Fibroblast of lung (primary cell): Measurements from ENCODE around the gene RAD18. TPM values are rescaled to one million over a fixed set of nuclear protein-coding genes. Genes with fewer than 3 reads are reported as not detected.

Experiments
- DNase-seq, 2 donors: peaks; one replicate each; pipeline versions ENCODE4 v3.0.0 to v3.0.0-alpha.2; 2010; ENCODE audit warnings: low read depth in 2 of 2
- H2AFZ ChIP-seq: 2 replicates; pipeline ENCODE4 v1.5.1; 2012; ENCODE audit warnings: low read length, control low read depth, inconsistent platforms
- H3K27ac ChIP-seq: 2 replicates; pipeline ENCODE4 v1.5.1; 2011; ENCODE audit warnings: low read length, control low read depth; ENCODE audit not compliant: insufficient read depth
- H3K27me3 ChIP-seq: 2 replicates; pipeline ENCODE4 v1.5.1; 2011; ENCODE audit warnings: mild to moderate bottlenecking, low read length; ENCODE audit not compliant: control insufficient read depth, insufficient read depth
- H3K36me3 ChIP-seq: 2 replicates; pipeline ENCODE4 v1.5.1; 2011; ENCODE audit warnings: low read length; ENCODE audit not compliant: control insufficient read depth, insufficient read depth
- H3K4me1 ChIP-seq: 2 replicates; pipeline ENCODE4 v1.5.1; 2011; ENCODE audit warnings: low read length; ENCODE audit not compliant: control insufficient read depth, insufficient read depth; ENCODE audit errors: extremely low read depth
- H3K4me2 ChIP-seq: 2 replicates; pipeline ENCODE4 v1.5.1; 2011; ENCODE audit warnings: low read length, control low read depth; ENCODE audit not compliant: insufficient read depth; ENCODE audit errors: extremely low read depth
- H3K4me3 ChIP-seq, 4 experiments: fragments of 200-600 bp in 1 of 4; sonication (generic) in 1 of 4; replicated peaks in 1 of 4; 2 replicates each; pipeline ENCODE4 v1.5.1; 2011 to 2016; ENCODE audit warnings: low read length in 4 of 4, low read depth in 3 of 4, mild to moderate bottlenecking in 3 of 4, control low read depth in 2 of 4, inconsistent platforms in 1 of 4, mixed read lengths in 1 of 4; ENCODE audit not compliant: insufficient read depth in 1 of 4; ENCODE audit errors: control extremely low read depth in 1 of 4
- H3K79me2 ChIP-seq: 2 replicates; pipeline ENCODE4 v1.5.1; 2012; ENCODE audit warnings: mild to moderate bottlenecking, low read length, inconsistent platforms; ENCODE audit not compliant: control insufficient read depth, insufficient read depth
- H3K9ac ChIP-seq: 2 replicates; pipeline ENCODE4 v1.5.1; 2011; ENCODE audit warnings: mild to moderate bottlenecking, low read length, control low read depth; ENCODE audit not compliant: insufficient read depth
- H3K9me3 ChIP-seq: 2 replicates; pipeline ENCODE4 v1.5.1; 2012; ENCODE audit warnings: low read depth, low read length; ENCODE audit not compliant: control insufficient read depth, insufficient read depth
- H4K20me1 ChIP-seq: 2 replicates; pipeline ENCODE4 v1.5.1; 2011; ENCODE audit warnings: low read length; ENCODE audit not compliant: control insufficient read depth, insufficient read depth; ENCODE audit errors: extremely low read depth
- EZH2 ChIP-seq: IDR thresholded peaks from 2 replicates; pipeline ENCODE4 v1.5.1; 2012; ENCODE audit warnings: low read length, control low read depth, mild to moderate bottlenecking; ENCODE audit errors: missing control alignments
- polyA plus RNA-seq, 2 donors: library from polyadenylated mRNA; depleted of rRNA in 1 of 2; stranded (reverse) in 1 of 2; unstranded in 1 of 2; fragments of >200 nt; gene quantifications; 2 replicates each; pipeline ENCODE4 v1.2.1, GENCODE V29; 2011 to 2012; ENCODE audit warnings: missing spikeins in 1 of 2
- total RNA-seq: library from RNA; depleted of rRNA; stranded (reverse); fragments of >200 nt; gene quantifications from 2 replicates; pipeline ENCODE4 v1.2.1, GENCODE V29; 2014
- TF ChIP-seq, protein P1 (sequence below), 2 donors: IDR thresholded peaks in 1 of 2; conservative IDR thresholded peaks in 1 of 2; 1 replicate in 1 of 2; 2 replicates in 1 of 2; pipeline ENCODE4 v1.5.1; 2011 to 2012; ENCODE audit warnings: low read length in 2 of 2, control low read depth in 1 of 2, inconsistent platforms in 1 of 2, low read depth in 1 of 2, mild to moderate bottlenecking in 1 of 2

RAD18 gene
- total and polyA plus RNA-seq, 2 donors (not counting 1 experiment from before 2014, with no cell fraction given): 6.1 to 9.9 TPM

DNA sequence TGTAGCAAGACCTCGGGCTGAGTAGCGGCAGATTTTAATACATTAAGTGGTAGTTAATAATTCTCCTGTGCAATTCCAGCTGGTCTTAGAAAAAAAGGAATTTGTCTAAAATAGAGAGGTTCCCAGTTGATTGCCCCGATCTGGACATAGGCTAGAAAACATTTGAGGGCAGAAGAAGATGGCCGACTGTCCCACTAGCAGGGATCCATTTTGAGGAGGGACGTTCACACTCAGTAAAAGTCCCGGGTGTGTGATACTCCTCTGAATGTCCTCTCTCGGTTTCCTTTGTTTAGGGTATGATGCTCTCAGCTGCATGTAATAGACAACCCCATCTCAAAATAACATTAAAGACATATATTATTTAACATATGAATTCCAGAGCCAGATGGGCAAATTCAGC, 116.0 kb downstream of the RAD18 start:
- Histone ChIP-seq H3K36me3 (no peaks in the 10 kb centered on the region), H4K20me1 (no peaks in the 10 kb centered on the region), H2AFZ (no peak overlapping the region), H3K79me2 (no peaks in the 10 kb centered on the region), H3K4me2 (no peak overlapping the region), H3K4me3 (no peak overlapping the region), H3K27me3 (no peaks in the 10 kb centered on the region), H3K4me1 (peaks cover 16% of the 10 kb centered on the region), H3K9me3 (no peaks in the 10 kb centered on the region), H3K27ac (no peak overlapping the region), H3K9ac (no peak overlapping the region)
- no peak for DNase-seq
- no peak for TF ChIP-seq EZH2
- TF ChIP-seq, protein P1, sequence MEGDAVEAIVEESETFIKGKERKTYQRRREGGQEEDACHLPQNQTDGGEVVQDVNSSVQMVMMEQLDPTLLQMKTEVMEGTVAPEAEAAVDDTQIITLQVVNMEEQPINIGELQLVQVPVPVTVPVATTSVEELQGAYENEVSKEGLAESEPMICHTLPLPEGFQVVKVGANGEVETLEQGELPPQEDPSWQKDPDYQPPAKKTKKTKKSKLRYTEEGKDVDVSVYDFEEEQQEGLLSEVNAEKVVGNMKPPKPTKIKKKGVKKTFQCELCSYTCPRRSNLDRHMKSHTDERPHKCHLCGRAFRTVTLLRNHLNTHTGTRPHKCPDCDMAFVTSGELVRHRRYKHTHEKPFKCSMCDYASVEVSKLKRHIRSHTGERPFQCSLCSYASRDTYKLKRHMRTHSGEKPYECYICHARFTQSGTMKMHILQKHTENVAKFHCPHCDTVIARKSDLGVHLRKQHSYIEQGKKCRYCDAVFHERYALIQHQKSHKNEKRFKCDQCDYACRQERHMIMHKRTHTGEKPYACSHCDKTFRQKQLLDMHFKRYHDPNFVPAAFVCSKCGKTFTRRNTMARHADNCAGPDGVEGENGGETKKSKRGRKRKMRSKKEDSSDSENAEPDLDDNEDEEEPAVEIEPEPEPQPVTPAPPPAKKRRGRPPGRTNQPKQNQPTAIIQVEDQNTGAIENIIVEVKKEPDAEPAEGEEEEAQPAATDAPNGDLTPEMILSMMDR (conservative IDR thresholded peaks at IDR 0.05 in 1 of 2, IDR thresholded peaks at IDR 0.05 in 1 of 2; ENCODE audit: low read depth in 1 of 2, low read length in 2 of 2): no peak

DNA sequence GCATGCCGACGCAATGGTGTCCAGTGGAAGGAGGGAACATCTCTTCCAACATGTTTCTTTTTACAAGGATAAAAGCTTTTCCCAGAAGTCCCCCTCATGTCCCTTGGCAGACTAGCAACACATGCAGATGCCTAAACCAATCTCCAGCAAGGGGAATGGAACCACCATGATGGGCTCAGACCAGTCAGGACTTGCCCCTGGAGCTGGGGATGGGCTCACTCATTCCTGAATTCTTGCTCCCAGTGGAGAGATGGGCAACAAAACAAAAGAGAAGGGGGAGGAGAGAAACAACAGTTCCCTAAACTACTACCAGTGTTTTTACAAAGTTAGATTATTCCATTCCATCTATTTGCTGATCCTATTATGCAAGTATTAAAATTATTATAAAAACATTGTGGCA, 117.1 kb downstream of the RAD18 start:
- H3K4me2 ChIP-seq: peak overlapping the region; percentile 33
- H2AFZ ChIP-seq: no peak overlapping the region
- no peaks in the 10 kb centered on the region for H3K36me3 ChIP-seq
- no peaks in the 10 kb centered on the region for H4K20me1 ChIP-seq
- peaks cover 12% of the 10 kb centered on the region for H3K4me1 ChIP-seq
- H3K9me3 ChIP-seq: no peaks in the 10 kb centered on the region
- H3K9ac ChIP-seq: no peak overlapping the region
- H3K79me2 ChIP-seq: no peaks in the 10 kb centered on the region
- no peak for DNase-seq
- no peak overlapping the region for H3K4me3 ChIP-seq
- no peak overlapping the region for H3K27ac ChIP-seq
- TF ChIP-seq, protein P1 (conservative IDR thresholded peaks at IDR 0.05 in 1 of 2, IDR thresholded peaks at IDR 0.05 in 1 of 2; ENCODE audit: low read depth in 1 of 2, low read length in 2 of 2): no peak
- TF ChIP-seq EZH2: no peak
- no peaks in the 10 kb centered on the region for H3K27me3 ChIP-seq

DNA sequence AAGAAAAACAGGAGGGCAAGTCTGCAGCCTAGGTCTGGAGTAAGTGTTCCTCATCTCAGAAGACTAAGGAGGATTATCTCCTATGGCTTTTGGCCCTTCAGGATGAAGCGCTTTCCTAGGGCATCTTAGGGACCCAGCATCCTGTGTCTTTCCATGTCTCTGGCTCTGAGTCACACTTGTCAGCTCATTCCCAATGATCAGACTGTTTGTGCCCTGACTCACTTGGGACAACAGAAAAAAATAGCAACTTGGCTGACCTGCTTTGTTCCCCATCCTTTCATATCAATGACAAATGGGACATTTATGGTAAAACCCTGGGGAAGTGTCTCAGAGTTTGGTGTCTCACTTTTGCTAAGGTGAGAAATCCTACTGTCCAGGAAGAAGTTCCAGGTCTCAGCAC, 117.6 kb downstream of the RAD18 start:
- H4K20me1 ChIP-seq: no peaks in the 10 kb centered on the region
- H3K9me3 ChIP-seq: no peaks in the 10 kb centered on the region
- H3K4me2 ChIP-seq: no peak overlapping the region
- no peaks in the 10 kb centered on the region for H3K27me3 ChIP-seq
- H3K27ac ChIP-seq: no peak overlapping the region
- H3K4me1 ChIP-seq: peaks cover 12% of the 10 kb centered on the region
- TF ChIP-seq EZH2: no peak
- TF ChIP-seq, protein P1 (conservative IDR thresholded peaks at IDR 0.05 in 1 of 2, IDR thresholded peaks at IDR 0.05 in 1 of 2; ENCODE audit: low read depth in 1 of 2, low read length in 2 of 2): no peak
- H3K9ac ChIP-seq: no peak overlapping the region
- no peak overlapping the region for H2AFZ ChIP-seq
- H3K79me2 ChIP-seq: no peaks in the 10 kb centered on the region
- H3K4me3 ChIP-seq: no peak overlapping the region
- H3K36me3 ChIP-seq: no peaks in the 10 kb centered on the region
- DNase-seq: peak in 1 of 2 donors; percentile 79
